ENCODE measurements around the gene TTC13. TPM values are rescaled to one million over a fixed set of nuclear protein-coding genes. Genes with fewer than 3 reads are reported as not detected.
A peak's percentile ranks its signal among the peaks of the same experiment; 100 is the strongest.

Gene TTC13
- total RNA-seq, 6 donors from 2014 or later, result 18.6 to 41.9 (median 33.3) TPM

- Histone ChIP-seq H3K4me3 (no peak overlapping the region), H3K9me3 (no peaks in the 10 kb centered on the region), H3K27me3 (no peaks in the 10 kb centered on the region), H3K36me3 (no peaks in the 10 kb centered on the region), H3K27ac (no peak overlapping the region), H3K4me1 (no peaks in the 10 kb centered on the region)
- no peak for TF ChIP-seq CTCF (IDR thresholded peaks at IDR 0.05)
- TF ChIP-seq POLR2A (IDR thresholded peaks at IDR 0.05), result no peak
- TF ChIP-seq EP300 (IDR thresholded peaks at IDR 0.05), result no peak
- no peak for TF ChIP-seq POLR2AphosphoS5 (IDR thresholded peaks at IDR 0.05)
- WGBS, 2 donors, result 87 to 95% methylated on average over 8 of the region's 8 CpGs
- DNase-seq, result no peak
- no peak for ATAC-seq (ENCODE audit: low FRiP score in 2 of 2)
These were observed 103.3 kb downstream of the TTC13 start for GRCh38 chr1:230875370-230875769.

GRCh38 chr1:230870916-230871315 lies 107.7 kb downstream of the TTC13 start:
- no peak for DNase-seq
- no peak for ATAC-seq (ENCODE audit: low FRiP score in 2 of 2)
- 97 to 99% methylated on average over 4 of the region's 4 CpGs for WGBS, 2 donors
- no peak overlapping the region for H3K27ac ChIP-seq
- H3K9me3 ChIP-seq, result no peaks in the 10 kb centered on the region
- H3K27me3 ChIP-seq, result no peaks in the 10 kb centered on the region
- no peak for TF ChIP-seq POLR2AphosphoS5 (IDR thresholded peaks at IDR 0.05)
- TF ChIP-seq CTCF (IDR thresholded peaks at IDR 0.05), result no peak
- no peak for TF ChIP-seq POLR2A (IDR thresholded peaks at IDR 0.05)
- TF ChIP-seq EP300 (IDR thresholded peaks at IDR 0.05), result no peak
- H3K36me3 ChIP-seq, result no peaks in the 10 kb centered on the region
- no peak overlapping the region for H3K4me3 ChIP-seq
- peaks cover 7 to 30% (median 15%) of the 10 kb centered on the region in 4 donors for H3K4me1 ChIP-seq

GRCh38 chr1:230869500-230869899 lies 109.2 kb downstream of the TTC13 start:
- Histone ChIP-seq H3K27ac (peak overlapping the region; percentile 81 to 93 (median 86)), H3K27me3 (no peaks in the 10 kb centered on the region), H3K4me1 (peaks cover 7 to 36% (median 27%) of the 10 kb centered on the region in 4 donors), H3K9me3 (no peaks in the 10 kb centered on the region), H3K36me3 (no peaks in the 10 kb centered on the region), H3K4me3 (peak overlapping the region in 1 of 4 donors; percentile 98)
- ATAC-seq (ENCODE audit: low FRiP score in 2 of 2), result no peak
- TF ChIP-seq CTCF (IDR thresholded peaks at IDR 0.05), result no peak
- no peak for TF ChIP-seq EP300 (IDR thresholded peaks at IDR 0.05)
- TF ChIP-seq POLR2AphosphoS5 (IDR thresholded peaks at IDR 0.05), result no peak
- no peak for TF ChIP-seq POLR2A (IDR thresholded peaks at IDR 0.05)
- no peak for DNase-seq
- 53 to 58% methylated on average over 4 of the region's 4 CpGs for WGBS, 2 donors

GRCh38 chr1:230868736-230869385 lies 109.8 kb downstream of the TTC13 start:
- H3K36me3 ChIP-seq, result no peaks in the 10 kb centered on the region
- H3K9me3 ChIP-seq, result no peaks in the 10 kb centered on the region
- ATAC-seq (ENCODE audit: low FRiP score in 2 of 2) (peak; percentile 62 to 78), DNase-seq (peak; percentile 68 to 88)
- peak overlapping the region; percentile 57 to 98 (median 98) for H3K4me3 ChIP-seq
- peak overlapping the region; percentile 81 to 93 (median 86) for H3K27ac ChIP-seq
- WGBS, 2 donors, result 6 to 16% methylated on average over 13 to 26 of the region's 40 CpGs
- peaks cover 11 to 40% (median 32%) of the 10 kb centered on the region in 4 donors for H3K4me1 ChIP-seq
- TF ChIP-seq POLR2A (IDR thresholded peaks at IDR 0.05), result no peak
- TF ChIP-seq POLR2AphosphoS5 (IDR thresholded peaks at IDR 0.05), result peak in 1 of 2 donors; percentile 45
- TF ChIP-seq CTCF (IDR thresholded peaks at IDR 0.05), result peak in 1 of 6 experiments; percentile 21
- TF ChIP-seq EP300 (IDR thresholded peaks at IDR 0.05), result peak in 1 of 4 donors; percentile 20
- no peaks in the 10 kb centered on the region for H3K27me3 ChIP-seq
